GM23338 (cell line): ENCODE data around the gene TNIP3. TPM values are rescaled to one million over a fixed set of nuclear protein-coding genes. Genes with fewer than 3 reads are reported as not detected.

Experiments
- ATAC-seq: fragments of 200-7000 bp; cut with Tn5 transposase; 3 replicates; pipeline ENCODE4 v1.9.1; 2020
- DNase-seq: peaks from one replicate; pipeline ENCODE4 v3.0.0-alpha.2; 2015; ENCODE audit warnings: low spot score
- H2AFZ ChIP-seq: fragments of 200-600 bp; sonication (generic); 2 replicates; pipeline ENCODE4 v1.8.0; 2016; ENCODE audit warnings: antibody characterized with exemption, mild to moderate bottlenecking, moderate library complexity
- H3F3A ChIP-seq: fragments of 200-600 bp; sonication (generic); replicated peaks from 2 replicates; pipeline ENCODE4 v1.8.0; 2017; ENCODE audit warnings: antibody characterized with exemption, mixed run types, low read depth
- H3K27ac ChIP-seq: fragments of 200-600 bp; sonication (generic); 2 replicates; pipeline ENCODE4 v1.6.1; 2016; ENCODE audit warnings: low read depth
- H3K27me3 ChIP-seq: fragments of 200-600 bp; sonication (generic); 2 replicates; pipeline ENCODE4 v1.8.0; 2016; ENCODE audit warnings: mild to moderate bottlenecking, mixed run types, moderate library complexity; ENCODE audit not compliant: insufficient read depth
- H3K36me3 ChIP-seq: fragments of 200-600 bp; sonication (generic); 2 replicates; pipeline ENCODE4 v1.8.0; 2016; ENCODE audit warnings: mild to moderate bottlenecking; ENCODE audit not compliant: insufficient read depth
- H3K4me1 ChIP-seq: fragments of 200-600 bp; sonication (generic); 2 replicates; pipeline ENCODE4 v1.8.0; 2016; ENCODE audit warnings: mild to moderate bottlenecking, moderate library complexity; ENCODE audit not compliant: insufficient read depth
- H3K4me2 ChIP-seq: fragments of 200-600 bp; sonication (generic); 2 replicates; pipeline ENCODE4 v1.7.1; 2017; ENCODE audit warnings: mixed run types
- H3K4me3 ChIP-seq: fragments of 200-600 bp; sonication (generic); 2 replicates; pipeline ENCODE4 v1.6.1; 2016; ENCODE audit warnings: mixed run types
- H3K79me2 ChIP-seq: fragments of 200-600 bp; sonication (generic); replicated peaks from 2 replicates; pipeline ENCODE4 v1.8.0; 2017; ENCODE audit warnings: mild to moderate bottlenecking; ENCODE audit not compliant: insufficient read depth
- H3K9me2 ChIP-seq: fragments of 200-600 bp; sonication (generic); 2 replicates; pipeline ENCODE4 v1.8.0; 2017; ENCODE audit not compliant: insufficient read depth
- H4K20me1 ChIP-seq: fragments of 200-600 bp; sonication (generic); replicated peaks from 2 replicates; pipeline ENCODE4 v1.8.0; 2017; ENCODE audit warnings: mild to moderate bottlenecking; ENCODE audit not compliant: insufficient read depth
- H3K27ac Mint-ChIP-seq: 2 replicates; pipeline ENCODE4 v1.8.0; 2020; ENCODE audit warnings: inconsistent platforms, mild to moderate bottlenecking, moderate library complexity, mixed read lengths
- H3K27me3 Mint-ChIP-seq: 3 replicates; pipeline ENCODE4 v1.8.0; 2022; ENCODE audit warnings: low read depth, mild to moderate bottlenecking, moderate library complexity, mixed read lengths, inconsistent platforms; ENCODE audit not compliant: insufficient read depth, poor library complexity
- H3K36me3 Mint-ChIP-seq: 3 replicates; pipeline ENCODE4 v1.8.0; 2021; ENCODE audit warnings: low read depth, mild to moderate bottlenecking, inconsistent platforms, moderate library complexity, mixed read lengths
- H3K4me1 Mint-ChIP-seq: 3 replicates; pipeline ENCODE4 v1.8.0; 2020; ENCODE audit warnings: mild to moderate bottlenecking, inconsistent platforms, mixed read lengths
- H3K4me3 Mint-ChIP-seq: 3 replicates; pipeline ENCODE4 v1.8.0; 2021; ENCODE audit warnings: moderate library complexity, mild to moderate bottlenecking, inconsistent platforms, mixed read lengths
- H3K9me3 Mint-ChIP-seq: 3 replicates; pipeline ENCODE4 v1.8.0; 2020; ENCODE audit warnings: moderate library complexity, mild to moderate bottlenecking, inconsistent platforms, mixed read lengths
- CREB1 ChIP-seq: fragments of 250-450 bp; sonication (Bioruptor Pico); IDR thresholded peaks from 2 replicates; pipeline ENCODE4 v1.5.0; 2020; ENCODE audit warnings: low read depth, mild to moderate bottlenecking, moderate library complexity
- ETS1 ChIP-seq: IDR thresholded peaks from 2 replicates; pipeline ENCODE4 v1.6.1; 2016; ENCODE audit warnings: antibody characterized with exemption
- EZH2 ChIP-seq: fragments of 200-600 bp; sonication (generic); IDR thresholded peaks from one replicate; pipeline ENCODE4 v1.8.0; 2017; ENCODE audit warnings: antibody characterized with exemption, mild to moderate bottlenecking, low read depth; ENCODE audit not compliant: unreplicated experiment
- EZH2phosphoT487 ChIP-seq: fragments of 200-600 bp; sonication (generic); IDR thresholded peaks from one replicate; pipeline ENCODE4 v1.8.1; 2018; ENCODE audit warnings: antibody characterized with exemption; ENCODE audit not compliant: unreplicated experiment
- JUNB ChIP-seq: IDR thresholded peaks from one replicate; pipeline ENCODE4 v1.6.1; 2016; ENCODE audit warnings: antibody characterized with exemption; ENCODE audit not compliant: unreplicated experiment
- NANOG ChIP-seq: IDR thresholded peaks from 2 replicates; pipeline ENCODE4 v1.6.1; 2016; ENCODE audit warnings: antibody characterized with exemption, borderline replicate concordance
- ZNF114 ChIP-seq: fragments of 250-450 bp; sonication (Bioruptor Pico); IDR thresholded peaks from 2 replicates; pipeline ENCODE4 v1.5.0; 2020; ENCODE audit warnings: mild to moderate bottlenecking, moderate library complexity
- ZNF331 ChIP-seq: fragments of 250-450 bp; sonication (Bioruptor Pico); IDR thresholded peaks from 2 replicates; pipeline ENCODE4 v1.5.0; 2020; ENCODE audit warnings: low read depth, mild to moderate bottlenecking, moderate library complexity
- polyA plus RNA-seq: library from polyadenylated mRNA; unstranded; fragments of >200 nt; fragmentation: Nextera tagmentation; extraction: Ambion mirVana; gene quantifications from 2 replicates; pipeline ENCODE4 v1.2.1, GENCODE V29; 2016
- total RNA-seq: library from RNA; depleted of rRNA; stranded (reverse); fragments of >200 nt; shearing (Covaris generic); gene quantifications from 2 replicates; pipeline ENCODE4 v1.2.3, GENCODE V29; 2014
- TF ChIP-seq, protein P1 (sequence below): fragments of 250-450 bp; sonication (Bioruptor Pico); IDR thresholded peaks from 2 replicates; pipeline ENCODE4 v1.5.0; 2020; ENCODE audit warnings: mild to moderate bottlenecking, moderate library complexity
- TF ChIP-seq, protein P2 (sequence below): IDR thresholded peaks from one replicate; pipeline ENCODE4 v1.6.1; 2018; ENCODE audit warnings: antibody characterized with exemption; ENCODE audit not compliant: unreplicated experiment
- TF ChIP-seq, protein P3 (sequence below), 2 experiments: fragments of 200-600 bp in 1 of 2; sonication (generic) in 1 of 2; conservative IDR thresholded peaks; 2 replicates each; pipeline versions ENCODE4 v1.5.1 to v1.6.1; 2016 to 2017; ENCODE audit warnings: antibody characterized with exemption in 2 of 2, low read depth in 2 of 2, mild to moderate bottlenecking in 2 of 2, moderate library complexity in 1 of 2

TNIP3 gene
- total and polyA plus RNA-seq, 2 experiments from 2014 or later, result not detected

DNA sequence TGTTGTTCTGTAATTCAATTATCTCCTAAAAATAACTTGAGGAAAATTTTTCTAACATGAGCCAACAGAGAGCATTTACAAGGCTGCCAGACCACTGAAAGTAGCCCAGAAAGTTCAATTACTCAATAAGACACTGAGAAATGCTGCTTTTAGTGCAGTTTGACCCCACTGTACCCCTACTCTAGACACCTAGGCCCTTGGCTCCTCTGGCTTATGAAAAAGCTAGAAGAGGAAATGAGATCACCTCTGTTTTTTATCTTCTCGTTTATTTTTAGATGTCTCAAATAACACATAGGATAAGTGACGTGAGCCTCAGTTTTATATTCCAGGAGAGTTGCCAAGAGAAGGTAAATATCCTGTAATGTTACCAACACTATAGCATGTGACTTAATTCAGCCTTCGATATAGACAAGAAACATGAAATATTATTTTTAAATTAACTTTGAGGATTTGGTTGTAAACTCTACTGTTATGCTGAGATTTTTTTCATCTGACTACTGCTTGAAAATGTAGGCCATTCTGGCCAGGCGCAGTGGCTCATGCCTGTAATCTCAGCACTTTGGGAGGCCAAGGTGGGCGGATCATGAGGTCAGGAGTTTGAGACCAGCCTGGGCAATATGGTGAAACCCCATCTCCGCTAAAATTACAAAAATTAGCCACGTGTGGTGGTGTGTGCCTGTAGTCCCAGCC is 24.4 kb downstream of the TNIP3 start:
- H3K4me2 ChIP-seq, result no peak overlapping the region
- H3F3A ChIP-seq, result no peaks in the 10 kb centered on the region
- Mint-ChIP-seq H3K27me3 (peaks cover 2% of the 10 kb centered on the region), H3K36me3 (no peaks in the 10 kb centered on the region), H3K9me3 (no peaks in the 10 kb centered on the region), H3K27ac (no peak overlapping the region; the same call in 1 of the 2 replicates), H3K4me1 (no peaks in the 10 kb centered on the region), H3K4me3 (no peak overlapping the region)
- H3K4me3 ChIP-seq, result no peak overlapping the region
- H3K4me1 ChIP-seq, result no peaks in the 10 kb centered on the region
- no peaks in the 10 kb centered on the region for H3K27me3 ChIP-seq
- H3K36me3 ChIP-seq, result no peaks in the 10 kb centered on the region
- ATAC-seq (no peak), DNase-seq (no peak)
- H3K27ac ChIP-seq, result no peak overlapping the region
- H4K20me1 ChIP-seq, result no peaks in the 10 kb centered on the region
- H3K9me2 ChIP-seq, result no peaks in the 10 kb centered on the region
- H2AFZ ChIP-seq, result no peak overlapping the region
- TF ChIP-seq, protein P1, sequence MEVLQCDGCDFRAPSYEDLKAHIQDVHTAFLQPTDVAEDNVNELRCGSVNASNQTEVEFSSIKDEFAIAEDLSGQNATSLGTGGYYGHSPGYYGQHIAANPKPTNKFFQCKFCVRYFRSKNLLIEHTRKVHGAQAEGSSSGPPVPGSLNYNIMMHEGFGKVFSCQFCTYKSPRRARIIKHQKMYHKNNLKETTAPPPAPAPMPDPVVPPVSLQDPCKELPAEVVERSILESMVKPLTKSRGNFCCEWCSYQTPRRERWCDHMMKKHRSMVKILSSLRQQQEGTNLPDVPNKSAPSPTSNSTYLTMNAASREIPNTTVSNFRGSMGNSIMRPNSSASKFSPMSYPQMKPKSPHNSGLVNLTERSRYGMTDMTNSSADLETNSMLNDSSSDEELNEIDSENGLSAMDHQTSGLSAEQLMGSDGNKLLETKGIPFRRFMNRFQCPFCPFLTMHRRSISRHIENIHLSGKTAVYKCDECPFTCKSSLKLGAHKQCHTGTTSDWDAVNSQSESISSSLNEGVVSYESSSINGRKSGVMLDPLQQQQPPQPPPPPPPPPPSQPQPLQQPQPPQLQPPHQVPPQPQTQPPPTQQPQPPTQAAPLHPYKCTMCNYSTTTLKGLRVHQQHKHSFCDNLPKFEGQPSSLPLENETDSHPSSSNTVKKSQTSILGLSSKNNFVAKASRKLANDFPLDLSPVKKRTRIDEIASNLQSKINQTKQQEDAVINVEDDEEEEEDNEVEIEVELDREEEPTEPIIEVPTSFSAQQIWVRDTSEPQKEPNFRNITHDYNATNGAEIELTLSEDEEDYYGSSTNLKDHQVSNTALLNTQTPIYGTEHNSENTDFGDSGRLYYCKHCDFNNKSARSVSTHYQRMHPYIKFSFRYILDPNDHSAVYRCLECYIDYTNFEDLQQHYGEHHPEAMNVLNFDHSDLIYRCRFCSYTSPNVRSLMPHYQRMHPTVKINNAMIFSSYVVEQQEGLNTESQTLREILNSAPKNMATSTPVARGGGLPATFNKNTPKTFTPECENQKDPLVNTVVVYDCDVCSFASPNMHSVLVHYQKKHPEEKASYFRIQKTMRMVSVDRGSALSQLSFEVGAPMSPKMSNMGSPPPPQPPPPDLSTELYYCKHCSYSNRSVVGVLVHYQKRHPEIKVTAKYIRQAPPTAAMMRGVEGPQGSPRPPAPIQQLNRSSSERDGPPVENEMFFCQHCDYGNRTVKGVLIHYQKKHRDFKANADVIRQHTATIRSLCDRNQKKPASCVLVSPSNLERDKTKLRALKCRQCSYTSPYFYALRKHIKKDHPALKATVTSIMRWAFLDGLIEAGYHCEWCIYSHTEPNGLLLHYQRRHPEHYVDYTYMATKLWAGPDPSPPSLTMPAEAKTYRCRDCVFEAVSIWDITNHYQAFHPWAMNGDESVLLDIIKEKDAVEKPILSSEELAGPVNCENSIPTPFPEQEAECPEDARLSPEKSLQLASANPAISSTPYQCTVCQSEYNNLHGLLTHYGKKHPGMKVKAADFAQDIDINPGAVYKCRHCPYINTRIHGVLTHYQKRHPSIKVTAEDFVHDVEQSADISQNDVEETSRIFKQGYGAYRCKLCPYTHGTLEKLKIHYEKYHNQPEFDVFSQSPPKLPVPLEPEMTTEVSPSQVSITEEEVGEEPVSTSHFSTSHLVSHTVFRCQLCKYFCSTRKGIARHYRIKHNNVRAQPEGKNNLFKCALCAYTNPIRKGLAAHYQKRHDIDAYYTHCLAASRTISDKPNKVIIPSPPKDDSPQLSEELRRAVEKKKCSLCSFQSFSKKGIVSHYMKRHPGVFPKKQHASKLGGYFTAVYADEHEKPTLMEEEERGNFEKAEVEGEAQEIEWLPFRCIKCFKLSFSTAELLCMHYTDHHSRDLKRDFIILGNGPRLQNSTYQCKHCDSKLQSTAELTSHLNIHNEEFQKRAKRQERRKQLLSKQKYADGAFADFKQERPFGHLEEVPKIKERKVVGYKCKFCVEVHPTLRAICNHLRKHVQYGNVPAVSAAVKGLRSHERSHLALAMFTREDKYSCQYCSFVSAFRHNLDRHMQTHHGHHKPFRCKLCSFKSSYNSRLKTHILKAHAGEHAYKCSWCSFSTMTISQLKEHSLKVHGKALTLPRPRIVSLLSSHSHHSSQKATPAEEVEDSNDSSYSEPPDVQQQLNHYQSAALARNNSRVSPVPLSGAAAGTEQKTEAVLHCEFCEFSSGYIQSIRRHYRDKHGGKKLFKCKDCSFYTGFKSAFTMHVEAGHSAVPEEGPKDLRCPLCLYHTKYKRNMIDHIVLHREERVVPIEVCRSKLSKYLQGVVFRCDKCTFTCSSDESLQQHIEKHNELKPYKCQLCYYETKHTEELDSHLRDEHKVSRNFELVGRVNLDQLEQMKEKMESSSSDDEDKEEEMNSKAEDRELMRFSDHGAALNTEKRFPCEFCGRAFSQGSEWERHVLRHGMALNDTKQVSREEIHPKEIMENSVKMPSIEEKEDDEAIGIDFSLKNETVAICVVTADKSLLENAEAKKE (CRISPR knock-in tag), result no peak
- TF ChIP-seq ZNF114 (CRISPR knock-in tag), result no peak
- TF ChIP-seq EZH2phosphoT487, result no peak
- no peak for TF ChIP-seq NANOG
- TF ChIP-seq EZH2, result no peak
- TF ChIP-seq, protein P2, sequence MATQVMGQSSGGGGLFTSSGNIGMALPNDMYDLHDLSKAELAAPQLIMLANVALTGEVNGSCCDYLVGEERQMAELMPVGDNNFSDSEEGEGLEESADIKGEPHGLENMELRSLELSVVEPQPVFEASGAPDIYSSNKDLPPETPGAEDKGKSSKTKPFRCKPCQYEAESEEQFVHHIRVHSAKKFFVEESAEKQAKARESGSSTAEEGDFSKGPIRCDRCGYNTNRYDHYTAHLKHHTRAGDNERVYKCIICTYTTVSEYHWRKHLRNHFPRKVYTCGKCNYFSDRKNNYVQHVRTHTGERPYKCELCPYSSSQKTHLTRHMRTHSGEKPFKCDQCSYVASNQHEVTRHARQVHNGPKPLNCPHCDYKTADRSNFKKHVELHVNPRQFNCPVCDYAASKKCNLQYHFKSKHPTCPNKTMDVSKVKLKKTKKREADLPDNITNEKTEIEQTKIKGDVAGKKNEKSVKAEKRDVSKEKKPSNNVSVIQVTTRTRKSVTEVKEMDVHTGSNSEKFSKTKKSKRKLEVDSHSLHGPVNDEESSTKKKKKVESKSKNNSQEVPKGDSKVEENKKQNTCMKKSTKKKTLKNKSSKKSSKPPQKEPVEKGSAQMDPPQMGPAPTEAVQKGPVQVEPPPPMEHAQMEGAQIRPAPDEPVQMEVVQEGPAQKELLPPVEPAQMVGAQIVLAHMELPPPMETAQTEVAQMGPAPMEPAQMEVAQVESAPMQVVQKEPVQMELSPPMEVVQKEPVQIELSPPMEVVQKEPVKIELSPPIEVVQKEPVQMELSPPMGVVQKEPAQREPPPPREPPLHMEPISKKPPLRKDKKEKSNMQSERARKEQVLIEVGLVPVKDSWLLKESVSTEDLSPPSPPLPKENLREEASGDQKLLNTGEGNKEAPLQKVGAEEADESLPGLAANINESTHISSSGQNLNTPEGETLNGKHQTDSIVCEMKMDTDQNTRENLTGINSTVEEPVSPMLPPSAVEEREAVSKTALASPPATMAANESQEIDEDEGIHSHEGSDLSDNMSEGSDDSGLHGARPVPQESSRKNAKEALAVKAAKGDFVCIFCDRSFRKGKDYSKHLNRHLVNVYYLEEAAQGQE, result no peak
- TF ChIP-seq CREB1 (CRISPR knock-in tag), result no peak
- TF ChIP-seq ETS1, result no peak
- TF ChIP-seq, protein P3, sequence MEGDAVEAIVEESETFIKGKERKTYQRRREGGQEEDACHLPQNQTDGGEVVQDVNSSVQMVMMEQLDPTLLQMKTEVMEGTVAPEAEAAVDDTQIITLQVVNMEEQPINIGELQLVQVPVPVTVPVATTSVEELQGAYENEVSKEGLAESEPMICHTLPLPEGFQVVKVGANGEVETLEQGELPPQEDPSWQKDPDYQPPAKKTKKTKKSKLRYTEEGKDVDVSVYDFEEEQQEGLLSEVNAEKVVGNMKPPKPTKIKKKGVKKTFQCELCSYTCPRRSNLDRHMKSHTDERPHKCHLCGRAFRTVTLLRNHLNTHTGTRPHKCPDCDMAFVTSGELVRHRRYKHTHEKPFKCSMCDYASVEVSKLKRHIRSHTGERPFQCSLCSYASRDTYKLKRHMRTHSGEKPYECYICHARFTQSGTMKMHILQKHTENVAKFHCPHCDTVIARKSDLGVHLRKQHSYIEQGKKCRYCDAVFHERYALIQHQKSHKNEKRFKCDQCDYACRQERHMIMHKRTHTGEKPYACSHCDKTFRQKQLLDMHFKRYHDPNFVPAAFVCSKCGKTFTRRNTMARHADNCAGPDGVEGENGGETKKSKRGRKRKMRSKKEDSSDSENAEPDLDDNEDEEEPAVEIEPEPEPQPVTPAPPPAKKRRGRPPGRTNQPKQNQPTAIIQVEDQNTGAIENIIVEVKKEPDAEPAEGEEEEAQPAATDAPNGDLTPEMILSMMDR (conservative IDR thresholded peaks at IDR 0.05; ENCODE audit: low read depth in 2 of 2), result no peak
- no peak for TF ChIP-seq JUNB
- no peak for TF ChIP-seq ZNF331 (CRISPR knock-in tag)
- no peaks in the 10 kb centered on the region for H3K79me2 ChIP-seq
